GM12801 (cell line): ENCODE measurements around the gene EML5.

Experiments
- TF ChIP-seq, protein P1 (sequence below): IDR thresholded peaks from one replicate; pipeline ENCODE4 v1.5.1; 2011; ENCODE audit warnings: control low read depth; ENCODE audit not compliant: insufficient read length; ENCODE audit errors: extremely low read depth

Gene EML5

DNA sequence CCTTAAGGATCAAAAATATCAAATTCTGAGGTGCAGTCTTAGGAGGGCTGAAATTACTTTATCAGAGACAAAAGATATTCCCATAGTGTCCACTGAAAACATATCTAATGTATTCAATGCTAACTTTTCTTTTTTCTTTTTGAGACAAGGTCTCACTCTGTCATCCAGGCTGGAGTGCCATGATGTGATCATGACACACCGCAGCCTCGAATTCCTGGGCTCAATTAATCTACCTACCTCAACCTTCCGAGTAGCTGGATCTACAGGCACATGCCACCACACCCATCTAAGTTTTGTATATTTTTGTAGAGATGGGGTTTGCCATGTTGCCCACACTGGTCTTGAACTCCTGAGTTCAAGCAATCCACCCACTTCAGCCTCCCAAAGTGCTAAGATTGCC lies 161.7 kb downstream of the EML5 start:
- TF ChIP-seq, protein P1, sequence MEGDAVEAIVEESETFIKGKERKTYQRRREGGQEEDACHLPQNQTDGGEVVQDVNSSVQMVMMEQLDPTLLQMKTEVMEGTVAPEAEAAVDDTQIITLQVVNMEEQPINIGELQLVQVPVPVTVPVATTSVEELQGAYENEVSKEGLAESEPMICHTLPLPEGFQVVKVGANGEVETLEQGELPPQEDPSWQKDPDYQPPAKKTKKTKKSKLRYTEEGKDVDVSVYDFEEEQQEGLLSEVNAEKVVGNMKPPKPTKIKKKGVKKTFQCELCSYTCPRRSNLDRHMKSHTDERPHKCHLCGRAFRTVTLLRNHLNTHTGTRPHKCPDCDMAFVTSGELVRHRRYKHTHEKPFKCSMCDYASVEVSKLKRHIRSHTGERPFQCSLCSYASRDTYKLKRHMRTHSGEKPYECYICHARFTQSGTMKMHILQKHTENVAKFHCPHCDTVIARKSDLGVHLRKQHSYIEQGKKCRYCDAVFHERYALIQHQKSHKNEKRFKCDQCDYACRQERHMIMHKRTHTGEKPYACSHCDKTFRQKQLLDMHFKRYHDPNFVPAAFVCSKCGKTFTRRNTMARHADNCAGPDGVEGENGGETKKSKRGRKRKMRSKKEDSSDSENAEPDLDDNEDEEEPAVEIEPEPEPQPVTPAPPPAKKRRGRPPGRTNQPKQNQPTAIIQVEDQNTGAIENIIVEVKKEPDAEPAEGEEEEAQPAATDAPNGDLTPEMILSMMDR: no peak

DNA sequence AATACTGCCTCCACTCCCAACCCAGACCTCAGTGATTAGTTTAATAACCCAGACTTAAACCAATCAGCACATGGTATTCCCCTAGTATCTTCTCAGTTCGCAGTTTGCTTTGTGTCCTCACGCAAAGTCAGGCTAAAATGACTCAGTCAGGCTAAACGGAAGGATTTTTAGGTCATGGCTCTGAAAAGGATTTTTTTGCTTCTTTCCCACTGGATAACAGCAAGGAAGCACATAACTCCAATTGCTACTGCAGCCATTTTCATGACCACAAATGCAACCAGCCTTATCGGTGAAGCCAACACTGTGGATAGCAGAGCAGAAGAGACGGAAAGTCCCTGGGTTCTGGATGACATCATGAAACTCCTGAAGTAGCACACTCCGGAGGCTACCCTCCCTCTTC lies 162.2 kb downstream of the EML5 start:
- TF ChIP-seq, protein P1: no peak

DNA sequence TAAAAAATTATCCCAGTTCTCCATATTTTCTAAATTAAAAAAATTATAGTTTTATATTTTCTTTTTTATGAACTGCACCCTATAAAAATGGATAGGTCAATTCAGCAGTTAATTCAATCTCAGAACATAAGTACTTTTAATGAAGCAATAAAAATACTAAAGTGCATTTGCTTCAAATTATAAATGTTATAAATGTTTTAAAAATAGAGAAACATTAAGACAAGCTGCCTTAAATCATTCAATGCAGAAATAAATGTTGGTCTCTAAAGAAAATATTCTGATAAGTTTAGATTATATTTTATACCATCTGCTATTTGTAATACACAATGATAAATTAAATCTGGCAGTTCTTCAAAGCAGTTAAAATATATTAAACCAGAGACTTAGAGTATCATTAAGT lies 164.3 kb downstream of the EML5 start:
- TF ChIP-seq, protein P1: no peak

DNA sequence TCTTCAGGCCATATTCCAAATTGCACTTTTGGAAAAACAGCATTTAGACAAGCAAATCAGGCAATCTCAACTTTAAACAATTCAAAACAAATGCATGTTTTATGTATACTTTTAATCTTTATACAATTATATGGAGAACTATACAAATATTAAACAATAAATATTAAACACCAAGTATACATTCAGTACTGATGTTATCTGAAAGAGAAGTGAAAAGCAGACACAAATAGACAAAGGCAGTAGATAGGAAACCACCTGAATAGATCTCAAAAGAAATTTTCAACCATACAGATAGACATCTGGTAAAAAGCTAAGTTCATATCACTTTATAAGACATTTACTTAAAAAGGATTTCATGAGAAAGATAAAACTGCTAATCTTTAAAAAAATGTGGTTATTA lies 164.7 kb downstream of the EML5 start:
- TF ChIP-seq, protein P1: no peak

DNA sequence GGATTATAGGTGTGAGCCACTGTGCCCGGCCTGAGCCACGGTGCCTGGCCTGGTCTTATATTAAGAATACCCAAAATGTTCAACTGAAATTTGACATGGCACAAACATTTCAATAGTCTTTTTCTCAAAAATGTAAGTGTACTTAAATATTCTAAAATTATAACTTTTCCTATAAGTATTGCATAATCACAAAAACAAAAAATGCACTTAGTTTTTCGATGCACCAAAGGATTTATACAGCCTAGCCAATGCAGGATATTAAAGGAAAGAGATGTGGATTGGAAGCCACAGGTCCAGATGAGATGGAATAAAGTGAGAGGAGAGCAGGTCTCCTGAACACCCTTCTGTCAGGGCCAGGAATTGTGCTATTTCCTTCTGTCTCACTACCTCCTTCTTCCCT lies 167.1 kb downstream of the EML5 start:
- TF ChIP-seq, protein P1: no peak

DNA sequence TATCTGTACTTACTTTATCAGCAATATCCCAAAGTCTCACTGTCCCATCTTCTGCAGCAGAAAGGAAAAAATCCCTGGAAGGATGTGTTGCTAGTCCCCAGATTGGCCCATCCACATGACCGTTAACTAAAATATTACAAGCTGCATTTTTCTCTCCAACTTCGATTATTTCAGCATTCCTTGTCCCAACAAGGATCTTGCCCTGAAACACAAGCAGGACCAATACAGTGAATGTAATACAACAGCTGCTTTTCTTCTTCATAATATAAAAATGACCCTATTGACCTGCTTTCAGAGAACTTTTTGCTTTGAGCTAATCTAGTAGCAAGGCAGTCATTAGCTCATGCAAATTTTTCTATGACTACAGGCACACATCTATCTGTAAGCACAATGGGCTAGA lies 171.7 kb downstream of the EML5 start:
- TF ChIP-seq, protein P1: no peak

DNA sequence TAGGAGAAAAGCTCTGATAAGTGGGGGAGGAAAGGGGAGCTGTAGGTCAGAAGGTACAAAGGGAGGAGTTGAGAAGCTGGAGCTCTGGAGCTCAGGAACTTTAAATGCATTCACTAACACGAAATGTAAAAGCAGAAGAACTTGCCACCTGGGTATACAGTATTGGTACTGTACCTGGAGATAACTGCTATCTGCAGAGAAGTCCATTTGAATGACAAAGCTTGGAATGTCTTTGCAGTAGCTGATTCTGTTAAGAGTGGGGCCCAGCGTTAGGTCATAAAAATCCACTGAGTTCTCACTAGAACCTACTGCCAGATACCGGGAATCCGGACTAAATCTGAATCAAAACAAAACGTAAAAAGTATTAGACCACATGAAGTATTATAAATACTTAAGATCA lies 174.3 kb downstream of the EML5 start:
- TF ChIP-seq, protein P1: no peak

DNA sequence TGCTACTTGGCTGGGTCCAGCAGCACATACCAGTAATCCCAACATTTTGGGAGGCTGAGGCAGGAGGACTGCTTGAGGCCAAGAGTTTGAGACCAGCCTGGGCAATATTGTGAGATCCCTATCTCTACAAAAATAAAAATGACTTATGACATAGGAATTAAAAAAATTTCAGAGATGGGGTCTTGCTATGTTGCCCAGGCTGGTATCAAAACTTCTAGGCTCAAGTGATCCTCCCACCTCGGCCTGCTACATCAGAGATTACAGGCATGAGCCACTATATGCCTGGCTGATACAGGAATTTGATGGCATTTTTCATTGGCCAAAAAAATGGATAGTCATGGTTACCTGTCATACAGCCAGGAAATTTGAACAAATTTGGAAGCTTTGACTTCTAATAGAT lies 175.3 kb downstream of the EML5 start:
- TF ChIP-seq, protein P1: no peak
